Omental fat pad (tissue), 4 donors: Measurements from ENCODE around the gene NCAPD2. TPM values are rescaled to one million over a fixed set of nuclear protein-coding genes. Genes with fewer than 3 reads are reported as not detected.
"Not testable (repeated sequence)": the region's sequence is repeated elsewhere in the genome, so short reads cannot be mapped to it uniquely, and the experiment has no call there.

Experiments
- ATAC-seq: fragments of 150-250 bp; one replicate; pipeline ENCODE4 v1.9.1; 2016; ENCODE audit warnings: mild to moderate bottlenecking, moderate library complexity; ENCODE audit not compliant: low FRiP score
- DNase-seq: peaks from one replicate; pipeline ENCODE4 v3.0.0-alpha.2; 2019; ENCODE audit warnings: low spot score
- CTCF ChIP-seq, 3 donors: fragments of 450-650 bp; IDR thresholded peaks; one replicate each; pipeline ENCODE4 v1.5.1; 2016 to 2017; ENCODE audit warnings: antibody characterized with exemption in 3 of 3, mild to moderate bottlenecking in 3 of 3, moderate library complexity in 2 of 3
- total RNA-seq, 4 donors: library from RNA; depleted of rRNA; stranded (reverse); fragments of >200 nt; gene quantifications; one replicate each; pipeline ENCODE4 v1.1.0, GENCODE V29; 2016

Gene NCAPD2
- total RNA-seq, 4 donors from 2014 or later = 10.6 to 36.3 (median 20.7) TPM

- DNase-seq (no peak), ATAC-seq (no peak)
- TF ChIP-seq CTCF (IDR thresholded peaks at IDR 0.05) = no peak
These were observed 21.9 kb upstream of the NCAPD2 start for GRCh38 chr12:6471989-6472360.

GRCh38 chr12:6472491-6472890 lies 21.4 kb upstream of the NCAPD2 start:
- ATAC-seq = no peak
- no peak for TF ChIP-seq CTCF (IDR thresholded peaks at IDR 0.05)

GRCh38 chr12:6475233-6475975 lies 18.5 kb upstream of the NCAPD2 start:
- not testable (repeated sequence) for ATAC-seq

More at GRCh38 chr12:6472491-6472890, 21.4 kb upstream of the NCAPD2 start:
- DNase-seq = no peak

GRCh38 chr12:6476489-6476888 lies 17.4 kb upstream of the NCAPD2 start:
- ATAC-seq (no peak), DNase-seq (no peak)
- no peak for TF ChIP-seq CTCF (IDR thresholded peaks at IDR 0.05)

More at GRCh38 chr12:6475233-6475975, 18.5 kb upstream of the NCAPD2 start:
- DNase-seq = not testable (repeated sequence)

- DNase-seq, ATAC-seq: not testable (repeated sequence)
These were observed 16.1 kb upstream of the NCAPD2 start for GRCh38 chr12:6477601-6478377.

- ATAC-seq = no peak
These were observed 15.5 kb upstream of the NCAPD2 start for GRCh38 chr12:6478416-6478815.

GRCh38 chr12:6488240-6488639 lies 5.7 kb upstream of the NCAPD2 start:
- ATAC-seq = no peak

More at GRCh38 chr12:6478416-6478815, 15.5 kb upstream of the NCAPD2 start:
- TF ChIP-seq CTCF (IDR thresholded peaks at IDR 0.05) = no peak
- DNase-seq = no peak

More at GRCh38 chr12:6488240-6488639, 5.7 kb upstream of the NCAPD2 start:
- no peak for DNase-seq
- TF ChIP-seq CTCF (IDR thresholded peaks at IDR 0.05) = no peak
